C4-2B (cell line): ENCODE data around the gene PLEKHO2.
A peak's percentile ranks its signal among the peaks of the same experiment; 100 is the strongest.

Experiments used
- H3K27ac ChIP-seq: fragments of 450-650 bp; 2 replicates; pipeline ENCODE4 v1.5.1; 2017
- ZFX ChIP-seq: fragments of 450-650 bp; IDR thresholded peaks from 2 replicates; pipeline ENCODE4 v1.6.1; 2017
- TF ChIP-seq, protein P1 (sequence below): fragments of 450-650 bp; conservative IDR thresholded peaks from 2 replicates; pipeline ENCODE4 v1.5.1; 2017; ENCODE audit warnings: mild to moderate bottlenecking

PLEKHO2 gene

DNA sequence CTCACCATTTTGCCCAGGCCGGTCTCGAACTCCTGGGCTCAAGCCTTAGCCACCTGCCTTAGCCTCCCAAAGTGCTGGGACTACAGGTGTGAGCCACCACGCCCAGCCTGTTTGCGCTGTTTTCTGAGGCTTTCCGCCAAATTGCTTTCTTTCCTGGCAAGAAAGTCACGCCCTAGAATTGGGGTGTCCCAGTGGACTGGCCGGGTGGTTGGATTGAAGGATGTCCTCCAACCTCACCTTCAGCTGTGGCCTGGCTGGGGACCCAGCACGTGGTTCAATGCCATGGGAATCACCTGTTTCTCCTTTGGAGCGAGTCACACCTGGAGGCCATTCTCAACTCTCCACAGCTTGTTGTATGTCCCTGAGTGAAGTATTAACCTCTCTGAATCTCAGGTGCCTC is 64.2 kb downstream of the PLEKHO2 start:
- no peak overlapping the region for H3K27ac ChIP-seq
- TF ChIP-seq ZFX: no peak
- TF ChIP-seq, protein P1, sequence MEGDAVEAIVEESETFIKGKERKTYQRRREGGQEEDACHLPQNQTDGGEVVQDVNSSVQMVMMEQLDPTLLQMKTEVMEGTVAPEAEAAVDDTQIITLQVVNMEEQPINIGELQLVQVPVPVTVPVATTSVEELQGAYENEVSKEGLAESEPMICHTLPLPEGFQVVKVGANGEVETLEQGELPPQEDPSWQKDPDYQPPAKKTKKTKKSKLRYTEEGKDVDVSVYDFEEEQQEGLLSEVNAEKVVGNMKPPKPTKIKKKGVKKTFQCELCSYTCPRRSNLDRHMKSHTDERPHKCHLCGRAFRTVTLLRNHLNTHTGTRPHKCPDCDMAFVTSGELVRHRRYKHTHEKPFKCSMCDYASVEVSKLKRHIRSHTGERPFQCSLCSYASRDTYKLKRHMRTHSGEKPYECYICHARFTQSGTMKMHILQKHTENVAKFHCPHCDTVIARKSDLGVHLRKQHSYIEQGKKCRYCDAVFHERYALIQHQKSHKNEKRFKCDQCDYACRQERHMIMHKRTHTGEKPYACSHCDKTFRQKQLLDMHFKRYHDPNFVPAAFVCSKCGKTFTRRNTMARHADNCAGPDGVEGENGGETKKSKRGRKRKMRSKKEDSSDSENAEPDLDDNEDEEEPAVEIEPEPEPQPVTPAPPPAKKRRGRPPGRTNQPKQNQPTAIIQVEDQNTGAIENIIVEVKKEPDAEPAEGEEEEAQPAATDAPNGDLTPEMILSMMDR: no peak

GRCh38 chr15:64906402-64906801 is 64.7 kb downstream of the PLEKHO2 start:
- TF ChIP-seq, protein P1: no peak
- no peak for TF ChIP-seq ZFX
- no peak overlapping the region for H3K27ac ChIP-seq

DNA sequence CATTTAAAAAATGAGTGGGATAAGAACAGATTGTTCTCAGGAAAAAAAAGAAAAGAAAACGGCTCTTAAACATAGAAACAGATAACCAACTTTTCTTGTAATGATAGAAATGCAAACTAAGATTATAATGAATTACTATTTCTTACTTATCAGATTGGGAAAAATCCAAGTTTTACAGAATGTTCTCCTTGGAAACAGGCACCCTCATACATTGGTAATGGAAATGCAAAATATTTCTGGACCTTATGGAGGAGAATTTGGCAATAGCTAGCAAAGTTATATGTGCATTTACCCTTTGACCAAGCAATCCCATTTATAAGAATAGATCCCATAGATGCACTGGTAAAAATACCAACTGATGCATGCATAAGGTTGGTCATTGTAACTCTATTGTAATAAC is 66.3 kb downstream of the PLEKHO2 start:
- TF ChIP-seq, protein P1: no peak
- TF ChIP-seq ZFX: no peak
- H3K27ac ChIP-seq: no peak overlapping the region

DNA sequence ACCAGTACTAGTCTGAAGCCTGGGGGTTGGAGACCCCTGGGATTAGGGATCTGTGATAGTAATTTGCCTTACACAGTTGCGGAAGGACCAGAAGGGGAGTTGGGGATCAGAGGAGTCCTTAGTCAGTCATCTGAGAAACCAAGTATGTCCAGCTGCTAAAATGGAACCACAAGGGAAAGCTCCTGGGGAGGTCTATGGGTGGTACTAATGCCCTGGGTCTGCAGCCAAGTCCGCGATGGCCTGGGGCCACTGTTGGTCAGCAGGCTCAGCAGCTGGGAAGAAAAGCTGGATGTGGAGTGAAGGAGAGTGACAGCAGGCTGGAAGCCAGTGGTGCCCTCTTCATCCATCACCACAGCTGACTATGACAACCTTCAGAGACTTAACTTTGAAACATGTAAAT is 67.8 kb downstream of the PLEKHO2 start:
- TF ChIP-seq ZFX: no peak
- TF ChIP-seq, protein P1: no peak
- H3K27ac ChIP-seq: no peak overlapping the region

GRCh38 chr15:64911311-64912186 is 69.8 kb downstream of the PLEKHO2 start, which contains the start of gene ANKDD1A:
TSS of gene ANKDD1A (plus strand) at chr15:64911902. CDS start at chr15:64911931, 29 bp downstream.
- H3K27ac ChIP-seq: peak within 1 kb of the TSS; percentile 42
- TF ChIP-seq, protein P1: no peak
- TF ChIP-seq ZFX: no peak

GRCh38 chr15:64912379-64913325 is 70.9 kb downstream of the PLEKHO2 start:
- TF ChIP-seq, protein P1: no peak
- no peak for TF ChIP-seq ZFX
- H3K27ac ChIP-seq: peak overlapping the region; percentile 42
